Central memory CD8-positive, alpha-beta T cell (primary cell): ENCODE results near the gene PTTG1.
A peak's percentile ranks its signal among the peaks of the same experiment; 100 is the strongest.

Experiments
- ATAC-seq: fragments of 150-1000 bp; cut with Tn5 transposase; replicated peaks from 2 replicates; pipeline ENCODE4 v1.10.0; 2022; ENCODE audit warnings: mild to moderate bottlenecking, moderate FRiP score, moderate number of reproducible peaks; ENCODE audit not compliant: poor library complexity, severe bottlenecking; ENCODE audit errors: extremely low read depth
- DNase-seq, 2 donors: peaks; one replicate each; pipeline ENCODE4 v3.0.0; 2021; ENCODE audit warnings: low spot score in 2 of 2
- H3K27ac Mint-ChIP-seq: one replicate; pipeline ENCODE4 v1.8.0; 2022; ENCODE audit warnings: low read depth, mild to moderate bottlenecking, moderate library complexity, mixed read lengths
- H3K27me3 Mint-ChIP-seq: one replicate; pipeline ENCODE4 v1.8.0; 2022; ENCODE audit warnings: mixed read lengths
- H3K36me3 Mint-ChIP-seq: one replicate; pipeline ENCODE4 v1.8.0; 2022; ENCODE audit warnings: mild to moderate bottlenecking, moderate library complexity, mixed read lengths; ENCODE audit not compliant: insufficient read depth
- H3K4me1 Mint-ChIP-seq: one replicate; pipeline ENCODE4 v1.8.0; 2022; ENCODE audit warnings: mixed read lengths
- H3K4me3 Mint-ChIP-seq: one replicate; pipeline ENCODE4 v1.8.0; 2022; ENCODE audit warnings: mild to moderate bottlenecking, moderate library complexity, mixed read lengths
- H3K9me3 Mint-ChIP-seq: one replicate; pipeline ENCODE4 v1.8.0; 2022; ENCODE audit warnings: mixed read lengths

The PTTG1 gene

DNA sequence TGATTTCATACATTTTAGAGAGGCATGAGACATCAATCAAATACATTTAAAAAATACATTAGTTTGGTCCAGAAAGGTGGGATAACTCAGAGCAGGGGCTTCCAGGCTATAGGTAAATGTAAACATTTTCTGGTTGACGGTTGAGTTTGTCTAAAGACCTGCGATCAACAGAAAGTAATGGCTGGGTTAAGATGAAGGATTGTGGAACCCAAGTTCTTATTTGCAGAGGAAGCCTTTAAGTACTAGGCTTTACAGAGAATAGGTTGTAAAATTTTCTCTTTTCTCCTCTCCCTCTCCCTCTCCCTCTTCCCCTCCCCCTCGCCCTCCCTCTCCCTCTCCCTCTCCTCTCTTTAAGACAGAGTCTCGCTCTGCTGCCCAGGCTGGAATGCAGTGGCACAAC, 50.8 kb downstream of the PTTG1 start:
- Mint-ChIP-seq H3K27ac (peak overlapping the region; percentile 98), H3K36me3 (peaks cover 19% of the 10 kb centered on the region), H3K4me3 (peak overlapping the region; percentile 96), H3K27me3 (no peaks in the 10 kb centered on the region), H3K9me3 (no peaks in the 10 kb centered on the region), H3K4me1 (peaks cover 89% of the 10 kb centered on the region)
- ATAC-seq (no peak), DNase-seq (no peak)

DNA sequence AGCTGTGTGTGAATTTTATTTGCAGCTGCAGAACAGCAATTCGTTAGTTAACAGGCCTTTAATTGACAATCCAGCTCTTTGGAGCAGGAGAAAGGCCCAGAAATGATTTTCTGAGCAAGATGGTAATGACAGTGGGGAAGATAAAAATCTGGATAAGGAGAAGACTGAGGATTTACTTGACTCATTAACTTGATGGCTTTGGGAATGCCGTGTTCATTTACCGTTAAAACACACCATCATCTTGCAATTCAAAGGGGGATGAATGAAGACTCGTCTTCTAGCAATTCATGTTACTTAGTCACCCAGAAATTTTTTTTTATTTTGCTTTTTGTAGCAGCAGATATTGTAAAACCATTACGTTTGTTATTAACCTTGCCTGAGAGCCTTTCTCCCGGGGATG, 52.0 kb downstream of the PTTG1 start:
- ATAC-seq (no peak), DNase-seq (no peak)
- H3K36me3 Mint-ChIP-seq = peaks cover 12% of the 10 kb centered on the region
- H3K4me1 Mint-ChIP-seq = peaks cover 86% of the 10 kb centered on the region
- H3K27me3 Mint-ChIP-seq = no peaks in the 10 kb centered on the region
- no peaks in the 10 kb centered on the region for H3K9me3 Mint-ChIP-seq
- peak overlapping the region; percentile 96 for H3K4me3 Mint-ChIP-seq
- H3K27ac Mint-ChIP-seq = peak overlapping the region; percentile 98

DNA sequence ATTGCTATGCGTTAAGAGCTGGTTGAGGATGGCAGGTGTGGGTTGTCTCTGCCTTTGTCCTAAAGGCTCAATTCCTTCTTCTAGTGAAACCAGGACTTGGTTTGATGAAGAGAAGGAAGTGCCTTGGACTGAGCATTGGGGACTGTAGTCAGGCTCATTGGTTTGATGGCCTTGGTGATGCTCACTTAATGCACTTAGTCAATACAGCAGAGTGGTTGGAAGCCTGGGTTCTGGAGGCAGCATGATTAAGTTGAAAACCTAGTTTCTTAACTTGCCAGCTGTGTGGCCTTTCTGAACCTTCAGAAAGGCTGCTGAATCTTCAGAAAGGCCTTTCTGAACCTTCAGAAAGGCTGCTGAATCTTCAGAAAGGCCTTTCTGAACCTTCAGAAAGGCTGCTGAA, 52.4 kb downstream of the PTTG1 start:
- Mint-ChIP-seq H3K4me1 (peaks cover 84% of the 10 kb centered on the region), H3K36me3 (peaks cover 11% of the 10 kb centered on the region), H3K27ac (peak overlapping the region; percentile 98), H3K9me3 (no peaks in the 10 kb centered on the region), H3K4me3 (no peak overlapping the region), H3K27me3 (no peaks in the 10 kb centered on the region)
- DNase-seq (no peak), ATAC-seq (no peak)

DNA sequence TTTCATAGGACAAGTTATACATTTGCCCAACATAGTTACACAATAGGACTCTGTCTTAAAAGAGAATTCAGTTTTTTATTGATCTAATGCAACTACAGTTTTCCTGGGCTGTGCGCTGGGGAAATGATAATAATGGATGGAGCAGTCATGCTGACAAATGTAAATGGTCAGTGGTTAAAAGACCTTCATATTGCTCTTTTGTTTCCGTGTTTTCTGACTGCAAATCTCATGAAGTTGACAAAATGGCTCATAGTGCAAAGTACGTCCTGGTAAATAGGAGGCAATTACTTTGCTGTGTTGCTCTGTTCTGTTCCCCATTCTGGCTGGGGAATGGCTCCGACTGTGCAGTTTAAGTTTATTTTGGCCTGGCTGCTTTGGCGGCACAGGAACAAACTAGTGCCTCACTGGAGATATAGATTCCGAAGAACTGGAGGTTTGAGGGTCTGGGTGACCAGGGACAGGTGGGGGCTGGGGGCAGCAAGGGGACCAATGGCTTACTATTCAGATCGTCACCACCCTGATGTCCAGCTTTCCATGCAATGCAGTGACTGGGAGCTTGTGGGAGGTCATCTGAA, 54.3 kb downstream of the PTTG1 start:
- H3K4me3 Mint-ChIP-seq = peak overlapping the region; percentile 48
- peaks cover 15% of the 10 kb centered on the region for H3K36me3 Mint-ChIP-seq
- ATAC-seq (no peak), DNase-seq (no peak)
- peaks cover 82% of the 10 kb centered on the region for H3K4me1 Mint-ChIP-seq
- H3K27ac Mint-ChIP-seq = peak overlapping the region; percentile 98
- no peaks in the 10 kb centered on the region for H3K9me3 Mint-ChIP-seq
- no peaks in the 10 kb centered on the region for H3K27me3 Mint-ChIP-seq

DNA sequence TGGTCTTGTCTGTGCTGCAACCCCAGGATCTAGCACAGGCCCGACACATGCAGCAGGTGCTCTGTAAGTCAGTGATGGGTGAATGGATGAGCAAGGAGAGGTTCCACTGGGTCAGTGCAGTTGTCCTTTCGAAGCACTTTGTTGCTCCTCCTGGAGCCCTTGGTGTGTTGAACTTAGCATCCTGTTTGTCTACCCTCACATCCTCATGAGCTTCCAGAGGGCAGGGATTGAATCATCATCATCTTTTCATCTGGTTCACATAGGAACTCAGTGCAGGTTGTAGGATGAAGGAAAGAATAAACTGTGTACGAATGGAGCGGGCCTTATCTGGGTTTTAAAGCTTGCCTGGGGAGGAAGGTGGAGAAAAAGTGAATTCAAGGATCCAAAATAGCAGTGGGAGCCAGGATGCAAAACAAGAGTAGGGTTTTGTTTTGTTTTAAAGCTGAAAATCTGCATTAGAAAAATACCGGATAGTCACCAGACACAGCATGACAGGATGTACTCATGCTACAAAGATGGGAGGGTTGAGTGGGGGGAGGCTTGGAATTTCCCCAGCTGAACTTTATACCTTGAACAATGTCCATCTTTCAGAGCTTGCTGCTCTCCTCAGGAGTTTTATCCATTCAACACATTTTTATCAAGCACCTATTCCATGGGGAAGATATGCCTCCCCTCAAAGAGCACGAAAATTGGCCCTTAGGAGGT, 55.8 kb downstream of the PTTG1 start:
- Mint-ChIP-seq H3K27ac (peak overlapping the region; percentile 67), H3K9me3 (no peaks in the 10 kb centered on the region), H3K27me3 (no peaks in the 10 kb centered on the region), H3K4me1 (peaks cover 69% of the 10 kb centered on the region), H3K4me3 (peak overlapping the region; percentile 13), H3K36me3 (peaks cover 17% of the 10 kb centered on the region)
- ATAC-seq = peak; percentile 74
- DNase-seq = peak in 1 of 2 donors; percentile 13

DNA sequence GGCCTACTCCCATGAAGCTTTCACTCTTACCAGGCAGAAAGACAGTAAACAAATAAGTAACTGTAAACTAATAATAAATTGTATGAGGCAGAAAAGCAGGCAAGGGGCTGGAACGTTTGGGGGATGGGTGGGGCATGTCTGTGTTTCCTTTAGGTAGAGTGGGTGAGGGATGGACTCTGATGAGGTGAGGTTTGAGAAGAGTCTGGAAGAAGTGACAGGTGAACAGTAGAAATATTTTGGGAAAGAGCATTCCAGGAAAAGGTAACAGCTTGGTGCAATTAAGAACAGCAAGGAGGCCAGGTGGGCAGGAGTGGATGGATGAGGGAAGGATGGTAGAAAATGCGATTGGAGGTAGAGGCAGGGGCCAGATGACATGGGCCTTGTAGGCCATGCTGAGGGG, 56.5 kb downstream of the PTTG1 start:
- peak overlapping the region; percentile 67 for H3K27ac Mint-ChIP-seq
- peaks cover 17% of the 10 kb centered on the region for H3K36me3 Mint-ChIP-seq
- H3K9me3 Mint-ChIP-seq = no peaks in the 10 kb centered on the region
- H3K4me3 Mint-ChIP-seq = peak overlapping the region; percentile 22
- H3K4me1 Mint-ChIP-seq = peaks cover 69% of the 10 kb centered on the region
- no peaks in the 10 kb centered on the region for H3K27me3 Mint-ChIP-seq
- DNase-seq = no peak
- ATAC-seq = no peak
